Measurements from ENCODE around the gene NKAPL. TPM values are rescaled to one million over a fixed set of nuclear protein-coding genes. Genes with fewer than 3 reads are reported as not detected.

The NKAPL gene
- not detected in 2 replicates for total RNA-seq (2014; rRNA removed; shearing (Covaris generic); ENCODE audit: low replicate concordance)

DNA sequence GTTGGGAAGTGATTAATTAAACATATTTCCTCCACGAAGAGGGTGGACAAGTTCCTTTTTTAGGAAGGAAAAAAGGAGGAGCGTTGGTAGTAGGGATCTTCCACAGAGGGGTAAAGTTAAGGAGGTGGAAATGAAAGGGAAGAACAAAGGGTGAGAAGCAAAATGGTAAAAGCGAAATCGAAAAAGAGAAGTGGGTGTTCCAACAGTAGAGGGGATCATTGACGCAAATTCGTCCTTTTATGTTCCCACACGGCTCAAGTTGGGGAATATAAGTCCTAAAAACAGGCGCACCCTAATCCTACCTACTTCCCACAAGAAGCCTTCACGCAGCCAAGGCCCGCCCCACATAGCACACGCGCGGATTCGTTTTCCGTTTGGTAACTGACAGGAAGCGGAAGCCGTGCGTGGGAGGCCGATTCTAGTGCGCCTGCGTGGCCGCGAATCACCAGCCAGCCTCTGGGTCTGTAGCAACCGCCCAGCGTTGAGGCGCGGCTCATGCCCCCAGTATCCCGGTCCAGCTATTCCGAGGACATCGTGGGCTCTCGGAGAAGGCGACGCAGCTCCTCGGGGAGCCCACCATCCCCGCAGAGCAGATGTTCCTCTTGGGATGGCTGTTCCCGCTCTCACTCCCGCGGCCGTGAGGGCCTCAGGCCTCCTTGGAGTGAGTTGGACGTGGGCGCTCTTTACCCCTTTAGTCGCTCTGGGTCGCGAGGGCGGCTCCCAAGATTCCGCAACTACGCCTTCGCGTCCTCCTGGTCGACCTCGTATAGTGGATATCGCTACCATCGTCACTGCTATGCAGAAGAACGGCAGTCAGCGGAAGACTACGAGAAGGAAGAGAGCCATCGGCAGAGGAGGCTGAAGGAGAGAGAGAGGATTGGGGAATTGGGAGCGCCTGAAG lies at the start of gene NKAPL:
TSS of gene NKAPL (plus strand) at position 421 of the 901 bp plus-strand sequence. CDS start at position 496, 75 bp downstream.
- in situ Hi-C loops (cut with HindIII; ENCODE audit: low pct_unique_long_range_greater_than_20kb, low sequenced_read_pairs) = no loop called here
- DNase-seq (ENCODE audit: low read depth) = no peak

DNA sequence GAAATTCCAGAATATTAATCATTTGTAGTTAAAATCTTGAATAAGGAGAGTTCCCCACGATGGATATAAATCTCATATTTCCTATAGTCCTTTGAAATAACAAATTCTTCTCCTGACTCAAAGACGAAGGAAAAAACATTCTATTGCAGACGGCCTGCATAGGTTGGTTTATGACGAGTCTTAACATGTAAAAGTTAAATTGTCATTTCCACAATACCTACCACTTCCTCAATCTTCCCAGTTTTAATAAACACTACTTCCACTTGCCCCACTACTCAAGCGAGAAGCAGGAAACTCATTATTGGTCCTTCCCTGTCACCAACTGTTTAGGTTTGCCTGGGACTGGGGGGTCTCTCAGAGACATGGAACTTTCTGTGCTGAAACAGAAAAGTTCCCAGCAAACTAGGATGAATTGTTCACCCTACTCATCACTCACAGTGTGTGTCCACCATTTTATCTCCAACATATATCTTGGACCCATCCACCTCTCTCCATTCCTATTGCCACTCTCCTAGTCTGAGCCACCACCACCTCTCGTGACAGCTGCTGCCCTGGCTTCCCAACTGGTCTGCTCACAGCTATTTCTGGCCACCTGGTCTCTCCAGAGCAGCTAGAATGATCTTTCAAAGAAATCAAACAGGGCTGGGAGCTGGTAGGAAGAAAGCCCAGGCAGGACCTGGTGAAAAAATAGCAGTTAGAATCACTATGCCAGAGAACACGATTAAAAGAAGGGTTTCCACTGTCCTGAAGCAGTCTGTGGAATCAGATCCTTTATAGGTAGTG lies 49.2 kb upstream of the NKAPL start:
- in situ Hi-C loops (cut with HindIII; ENCODE audit: low pct_unique_long_range_greater_than_20kb, low sequenced_read_pairs) = no loop called here

DNA sequence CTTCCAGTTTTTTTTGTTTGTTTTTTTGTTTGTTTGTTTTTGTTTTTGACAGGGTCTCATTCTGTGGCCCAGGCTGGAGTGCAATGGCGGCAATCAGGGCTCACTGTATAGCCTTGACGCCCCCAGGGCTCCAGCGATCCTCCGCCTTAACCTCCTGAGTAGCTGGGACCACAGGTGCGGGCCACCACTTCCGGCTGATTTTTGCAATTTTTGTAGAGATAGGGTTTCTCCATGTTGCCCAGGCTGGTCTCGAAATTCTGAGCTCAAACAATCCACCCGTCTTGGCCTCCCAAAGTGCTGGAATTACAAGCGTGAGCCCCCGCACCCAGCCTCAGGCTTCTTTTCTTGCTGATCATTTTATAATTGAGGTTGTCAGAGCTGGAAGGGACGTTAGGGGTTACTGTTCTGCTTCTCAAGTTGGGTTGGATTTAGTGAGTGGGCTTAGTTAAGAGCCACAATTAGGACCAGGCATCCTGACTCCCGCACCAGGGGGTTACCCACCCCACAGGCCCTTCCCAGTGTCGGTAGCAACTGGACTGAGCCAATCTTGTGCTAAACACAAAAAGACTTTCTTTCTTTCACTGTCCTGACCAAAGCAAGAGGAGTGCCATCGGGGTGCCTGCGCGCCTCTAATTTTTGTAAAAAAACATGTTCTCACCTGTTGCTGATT lies 47.1 kb upstream of the NKAPL start:
- in situ Hi-C loops (cut with HindIII; ENCODE audit: low pct_unique_long_range_greater_than_20kb, low sequenced_read_pairs) = no loop called here
- DNase-seq (ENCODE audit: low read depth) = no peak

More for the DNA sequence above, 49.2 kb upstream of the NKAPL start:
- DNase-seq (ENCODE audit: low read depth) = no peak

DNA sequence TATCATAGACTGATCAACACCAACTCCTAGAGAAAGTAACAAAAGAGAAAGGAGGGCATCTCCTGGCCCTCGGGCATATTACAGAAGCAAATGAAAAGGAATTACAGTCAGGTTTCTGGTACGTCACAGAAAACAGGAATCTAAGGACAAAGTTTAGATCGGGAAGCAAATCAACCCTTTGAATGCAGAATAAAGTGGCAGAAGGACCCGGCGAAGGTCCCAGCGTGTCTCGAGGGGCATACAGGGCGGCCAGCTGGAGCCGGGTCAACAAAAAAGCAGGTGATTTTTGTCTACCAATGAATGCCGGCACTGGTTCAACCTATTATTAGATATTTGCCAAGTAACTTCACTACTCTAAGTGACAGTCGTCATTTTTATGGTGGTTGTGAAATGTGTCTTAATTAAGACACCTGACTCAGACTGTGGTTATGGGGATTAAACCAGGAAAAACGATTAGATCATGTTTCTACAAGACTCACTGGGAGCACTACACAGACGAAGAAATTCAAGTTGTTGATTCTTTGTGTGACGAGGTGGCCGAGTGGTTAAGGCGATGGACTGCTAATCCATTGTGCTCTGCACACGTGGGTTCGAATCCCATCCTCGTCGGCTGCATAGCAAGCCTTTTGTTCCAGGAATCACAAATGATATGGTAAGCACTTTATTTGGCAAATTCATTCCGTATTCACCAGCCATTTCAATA lies 46.4 kb upstream of the NKAPL start:
- DNase-seq (ENCODE audit: low read depth) = peak; percentile 88
- in situ Hi-C loops (cut with HindIII; ENCODE audit: low pct_unique_long_range_greater_than_20kb, low sequenced_read_pairs) = no loop called here

DNA sequence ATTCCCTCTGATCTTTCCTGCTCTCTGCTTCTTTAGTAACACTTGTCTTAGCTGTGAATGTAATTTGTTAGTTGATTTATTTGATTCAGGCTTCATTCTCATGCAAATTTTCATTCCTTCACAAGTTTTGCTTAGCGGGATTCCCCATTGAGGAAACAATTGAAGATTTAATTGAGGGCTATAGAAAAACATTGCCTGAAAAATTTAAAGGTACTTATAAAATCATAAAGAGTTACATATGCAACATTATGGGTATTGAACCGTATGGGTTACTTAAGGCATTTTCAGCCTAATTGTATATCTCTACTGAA lies 45.9 kb upstream of the NKAPL start:
- DNase-seq (ENCODE audit: low read depth) = no peak
- in situ Hi-C loops (cut with HindIII; ENCODE audit: low pct_unique_long_range_greater_than_20kb, low sequenced_read_pairs) = no loop called here

DNA sequence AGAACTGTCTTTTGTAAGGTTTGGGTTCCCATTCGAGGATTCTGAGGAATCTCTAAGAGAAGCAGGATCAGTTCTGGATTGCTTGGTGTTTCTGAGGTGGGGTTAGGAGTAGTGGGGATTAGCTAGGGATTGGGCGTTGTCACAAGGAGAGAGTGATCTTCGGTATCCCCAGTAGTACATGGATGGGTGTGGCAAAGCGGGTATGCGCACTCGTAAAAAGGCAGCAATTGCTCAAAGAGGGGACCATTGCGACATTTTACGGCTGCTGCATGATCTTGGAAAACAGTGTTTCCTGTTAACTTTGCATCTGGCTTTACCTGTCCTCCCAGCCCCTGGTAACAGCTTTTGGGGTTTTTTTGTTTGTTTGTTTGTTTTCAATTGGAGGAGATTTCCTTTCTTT lies 43.7 kb upstream of the NKAPL start:
- in situ Hi-C loops (cut with HindIII; ENCODE audit: low pct_unique_long_range_greater_than_20kb, low sequenced_read_pairs) = no loop called here
- peak; percentile 57 for DNase-seq (ENCODE audit: low read depth)

DNA sequence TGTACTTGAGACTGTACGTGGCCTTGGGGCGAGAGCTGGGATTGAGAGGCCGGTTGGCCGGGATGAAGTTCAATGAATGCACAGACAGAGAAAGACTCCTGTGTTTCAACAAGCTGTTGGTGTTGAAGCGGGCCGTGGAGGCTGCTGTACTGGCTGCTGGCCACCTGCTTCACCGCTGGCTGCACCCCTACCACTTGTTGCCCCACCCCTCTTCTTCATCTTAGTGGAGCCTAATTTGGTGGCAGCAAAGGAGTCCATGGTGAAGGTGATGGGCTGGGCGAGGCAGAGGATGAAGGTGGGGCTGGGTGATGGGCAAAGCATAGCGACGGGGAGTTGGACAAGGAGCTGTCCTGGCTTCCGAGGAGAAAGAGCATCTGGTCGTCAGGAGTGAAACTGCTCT lies 41.2 kb upstream of the NKAPL start:
- in situ Hi-C loops (cut with HindIII; ENCODE audit: low pct_unique_long_range_greater_than_20kb, low sequenced_read_pairs) = no loop called here
- no peak for DNase-seq (ENCODE audit: low read depth)

DNA sequence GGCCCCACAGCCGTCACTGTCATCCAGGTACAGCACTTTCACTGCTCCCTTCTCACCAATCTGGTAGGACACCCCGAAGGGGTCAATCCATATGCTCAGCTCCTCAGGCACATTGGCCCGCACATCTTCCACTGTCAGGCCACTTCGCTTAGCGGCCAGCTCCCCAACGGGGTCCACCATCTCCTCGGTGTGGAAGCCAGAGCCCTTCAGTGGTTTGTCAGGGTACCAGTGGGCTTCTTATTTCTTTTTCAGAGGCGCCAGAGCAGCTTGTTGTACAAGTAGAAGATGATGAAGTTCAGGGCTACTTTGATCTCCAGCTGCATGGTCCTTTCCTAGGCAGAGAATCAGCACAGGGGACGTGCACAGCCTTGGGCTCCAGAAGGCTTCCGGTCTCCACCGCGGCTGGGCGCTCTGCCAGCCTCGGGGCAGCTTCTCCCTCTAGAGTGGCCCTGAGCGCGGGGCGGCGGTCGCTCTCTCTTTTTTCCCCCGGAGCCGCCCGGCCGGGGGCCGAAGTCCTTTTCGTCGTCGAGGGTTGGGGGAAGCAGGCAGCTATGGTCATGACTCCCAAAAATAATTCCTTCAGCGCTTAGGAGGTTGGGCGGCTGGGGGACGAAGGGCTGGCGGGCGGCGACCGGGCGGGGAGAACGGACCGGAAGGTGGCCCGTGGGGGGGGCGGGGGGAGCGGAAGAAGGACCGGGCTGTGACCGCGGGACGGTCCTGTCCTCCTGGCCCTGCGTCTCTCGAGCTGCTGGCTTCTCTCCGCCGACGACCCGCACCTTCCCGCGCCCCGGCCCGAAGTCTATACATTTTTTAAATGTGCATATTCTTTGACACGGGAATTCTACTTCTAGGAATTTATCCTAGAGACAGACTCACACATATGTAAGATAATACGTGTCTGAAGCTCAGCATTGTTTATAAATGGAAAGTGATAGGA lies 40.5 kb upstream of the NKAPL start:
- in situ Hi-C loops (cut with HindIII; ENCODE audit: low pct_unique_long_range_greater_than_20kb, low sequenced_read_pairs) = no loop called here
- DNase-seq (ENCODE audit: low read depth) = peak; percentile 73

DNA sequence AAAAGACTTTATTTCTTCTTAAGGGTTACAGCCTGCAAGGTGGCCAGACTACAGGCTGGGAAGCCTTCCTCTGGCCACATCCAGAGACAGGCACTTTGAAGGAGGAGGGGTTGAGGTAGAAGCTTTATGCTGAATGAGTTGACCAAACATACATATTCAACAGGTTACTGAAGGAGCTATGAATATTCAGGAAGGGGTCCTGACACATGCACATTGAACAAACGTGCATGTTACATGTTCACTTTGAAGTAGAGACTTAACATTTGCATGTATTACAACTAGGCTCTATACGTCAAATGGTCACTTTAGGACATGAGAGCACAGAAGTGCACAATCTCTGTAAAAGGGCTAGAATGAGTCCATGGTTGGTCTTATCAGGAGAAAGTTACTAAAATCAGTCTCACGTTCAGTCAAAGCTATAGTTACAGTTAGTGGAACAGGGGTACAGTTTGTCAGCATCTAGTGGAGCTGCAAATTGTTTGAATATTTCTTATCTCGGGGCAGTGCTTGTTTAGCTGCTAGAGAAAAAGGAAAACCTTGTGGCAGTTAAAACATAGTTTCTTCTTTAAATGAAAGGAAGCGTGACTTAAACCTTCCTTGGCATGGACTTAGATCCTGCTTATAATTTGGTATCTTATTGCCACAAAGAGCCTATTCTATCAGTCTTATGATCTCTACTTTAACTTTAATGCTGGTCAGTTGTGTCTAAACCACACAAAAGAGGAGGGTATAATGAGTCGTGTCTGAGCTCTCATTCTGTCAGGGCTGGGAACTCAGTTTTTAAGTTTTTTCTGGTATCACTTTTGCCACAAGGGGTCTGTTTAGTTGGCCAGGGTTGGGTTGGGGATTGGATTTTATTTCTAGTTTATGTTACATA lies 38.6 kb upstream of the NKAPL start:
- no peak for DNase-seq (ENCODE audit: low read depth)
- in situ Hi-C loops (cut with HindIII; ENCODE audit: low pct_unique_long_range_greater_than_20kb, low sequenced_read_pairs) = no loop called here

DNA sequence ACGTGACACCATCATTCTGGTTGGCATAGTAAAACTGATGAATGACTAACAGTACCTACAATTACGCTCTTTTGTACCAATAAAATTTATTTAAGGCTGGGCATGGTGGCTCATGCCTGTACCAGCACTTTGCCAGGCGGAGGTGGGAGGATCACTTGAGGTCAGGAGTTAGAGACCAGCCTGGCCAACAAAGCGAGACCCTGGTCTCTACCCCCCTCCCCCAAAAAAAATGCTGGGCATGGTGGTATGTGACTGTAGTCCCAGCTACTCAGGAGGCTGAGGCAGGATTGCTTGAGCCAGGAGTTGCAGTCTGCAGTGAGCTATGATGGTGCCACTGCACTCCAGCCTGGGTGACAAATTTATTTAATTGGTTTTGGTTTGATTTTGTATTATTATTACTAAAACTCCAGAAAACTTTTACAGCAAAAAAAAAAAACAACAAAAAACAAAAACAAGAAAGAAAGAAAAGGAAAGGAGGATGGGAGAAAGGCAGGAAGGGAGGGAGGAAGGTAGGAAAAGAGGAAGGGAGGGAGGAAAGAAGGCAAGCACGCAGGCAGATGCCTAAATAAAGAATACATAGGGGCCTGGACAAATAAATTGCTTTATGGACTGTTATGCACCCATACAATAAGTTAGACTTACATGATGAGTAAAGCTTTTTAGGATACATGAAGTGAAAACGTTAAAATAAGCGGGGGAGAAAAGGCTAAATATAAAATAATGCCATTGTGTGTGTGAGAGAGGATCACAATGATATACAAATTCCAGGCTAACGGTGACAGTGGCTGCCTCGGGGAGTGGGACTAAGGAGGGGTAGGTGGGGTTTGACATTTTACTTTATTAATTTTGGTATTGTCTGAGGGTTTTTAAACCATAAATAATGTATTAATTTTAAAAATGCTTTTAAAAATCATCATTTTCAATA lies 34.7 kb upstream of the NKAPL start:
- in situ Hi-C loops (cut with HindIII; ENCODE audit: low pct_unique_long_range_greater_than_20kb, low sequenced_read_pairs) = no loop called here
- DNase-seq (ENCODE audit: low read depth) = no peak

DNA sequence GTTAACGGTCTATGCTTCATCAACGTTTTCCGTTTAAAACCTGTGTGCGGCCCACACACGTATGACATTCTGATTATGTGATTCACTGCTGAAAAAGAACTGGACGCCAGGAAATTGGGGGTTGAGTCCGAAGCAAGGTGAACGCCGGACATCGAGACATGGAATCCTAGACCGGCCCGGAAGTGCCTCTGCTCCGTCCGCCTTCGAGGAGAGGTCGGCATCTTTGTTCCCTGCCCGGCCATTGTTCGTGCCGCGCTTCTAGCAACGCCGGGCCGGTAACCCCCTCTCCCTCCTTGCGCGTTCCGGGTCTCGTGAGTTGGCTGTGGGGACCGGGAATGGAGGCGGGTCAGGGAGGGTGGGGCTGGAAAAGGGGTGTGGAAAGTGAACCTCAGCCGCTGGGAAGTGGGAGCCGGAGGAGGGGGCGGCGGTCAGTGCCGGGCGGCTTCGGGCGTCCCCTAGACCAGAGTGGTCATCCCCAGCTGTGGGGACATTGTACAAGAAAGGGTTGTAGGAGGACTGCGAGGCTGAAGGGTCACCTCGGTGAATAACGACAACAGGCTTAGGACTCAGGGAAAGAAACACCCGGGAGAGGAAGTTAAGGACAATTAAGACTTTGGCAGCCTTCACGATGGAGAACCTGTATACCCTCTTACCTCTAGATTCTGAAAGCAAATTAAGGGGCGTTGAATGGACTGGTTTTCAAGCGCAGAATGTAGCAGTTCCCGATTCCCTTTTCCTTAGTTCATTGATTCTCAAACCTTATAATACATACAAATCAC lies 33.9 kb upstream of the NKAPL start, which contains the start of gene ZSCAN9:
TSS of gene ZSCAN9 (plus strand) at position 220 of the 779 bp plus-strand sequence. CDS start 1,810 bp downstream, outside the sequence.
- in situ Hi-C loops (cut with HindIII; ENCODE audit: low pct_unique_long_range_greater_than_20kb, low sequenced_read_pairs) = no loop called here

DNA sequence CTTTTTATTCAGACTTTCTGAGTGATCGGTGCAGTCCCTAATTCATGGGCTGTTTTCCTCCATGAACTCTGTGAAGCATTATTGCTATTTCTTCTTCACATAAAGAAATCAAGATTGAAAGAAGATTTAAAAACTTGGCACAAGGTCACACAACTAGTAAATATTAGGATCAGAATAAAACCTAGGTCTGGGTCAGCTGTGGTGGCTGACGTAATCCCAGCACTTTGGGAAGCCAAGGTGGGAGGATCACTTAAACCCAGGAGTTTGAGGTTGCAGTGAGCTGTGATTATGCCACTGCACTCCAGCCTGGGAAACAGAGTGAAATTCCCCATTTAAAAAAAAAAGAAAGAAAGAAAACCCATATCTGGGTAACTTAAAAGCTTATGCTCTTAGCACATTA lies 32.6 kb upstream of the NKAPL start:
- DNase-seq (ENCODE audit: low read depth) = no peak
- in situ Hi-C loops (cut with HindIII; ENCODE audit: low pct_unique_long_range_greater_than_20kb, low sequenced_read_pairs) = no loop called here

More for the DNA sequence above, 33.9 kb upstream of the NKAPL start, which contains the start of gene ZSCAN9:
- DNase-seq (ENCODE audit: low read depth) = peak; percentile 86

DNA sequence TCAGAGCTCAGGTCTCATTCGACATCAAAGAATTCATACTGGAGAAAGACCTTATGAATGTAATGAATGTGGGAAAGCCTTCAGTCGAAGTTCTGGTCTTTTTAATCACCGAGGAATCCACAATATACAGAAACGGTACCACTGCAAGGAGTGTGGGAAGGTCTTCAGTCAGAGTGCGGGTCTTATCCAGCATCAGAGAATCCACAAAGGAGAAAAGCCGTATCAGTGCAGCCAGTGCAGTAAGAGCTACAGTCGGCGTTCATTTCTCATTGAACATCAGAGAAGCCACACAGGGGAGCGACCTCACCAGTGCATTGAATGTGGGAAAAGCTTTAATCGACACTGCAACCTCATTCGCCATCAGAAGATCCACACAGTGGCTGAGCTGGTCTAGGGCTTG lies 26.3 kb upstream of the NKAPL start:
- DNase-seq (ENCODE audit: low read depth) = no peak
- in situ Hi-C loops (cut with HindIII; ENCODE audit: low pct_unique_long_range_greater_than_20kb, low sequenced_read_pairs) = no loop called here

DNA sequence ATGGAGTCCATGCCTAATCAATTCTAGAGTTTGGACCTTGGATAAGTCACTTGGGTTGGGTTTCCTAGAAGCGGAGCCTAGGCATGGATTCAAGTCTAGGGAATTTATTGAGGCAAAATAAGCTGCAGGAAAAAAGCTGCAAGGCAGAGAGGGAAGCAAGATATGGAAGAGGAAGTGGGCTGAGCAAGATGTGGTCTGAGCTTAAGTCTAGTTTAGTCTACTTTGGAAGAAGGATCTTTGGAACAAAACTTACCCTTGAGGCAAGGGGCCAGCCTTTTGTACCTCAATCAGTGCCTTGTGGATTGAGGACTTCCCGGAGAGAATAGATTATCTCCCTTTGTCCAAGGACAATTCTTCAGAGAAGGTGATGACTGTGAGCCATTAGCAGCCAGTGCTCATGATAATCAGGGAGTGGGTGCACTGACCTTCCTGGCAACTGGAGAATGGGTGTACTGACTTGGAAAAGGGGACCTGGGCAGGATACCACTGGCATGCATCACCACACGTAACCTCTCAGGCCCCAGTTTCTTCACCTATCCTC lies 23.1 kb upstream of the NKAPL start:
- in situ Hi-C loops (cut with HindIII; ENCODE audit: low pct_unique_long_range_greater_than_20kb, low sequenced_read_pairs) = no loop called here

More for the DNA sequence above, 23.1 kb upstream of the NKAPL start:
- DNase-seq (ENCODE audit: low read depth) = no peak

Measured in Caki2 (cell line).